HCT116 (cell line): ENCODE measurements around the gene ORC3. TPM values are rescaled to one million over a fixed set of nuclear protein-coding genes. Genes with fewer than 3 reads are reported as not detected.
"Not testable (repeated sequence)": the region's sequence is repeated elsewhere in the genome, so short reads cannot be mapped to it uniquely, and the experiment has no call there.

Source experiments
- ATAC-seq: fragments of 200-7000 bp; cut with Tn5 transposase; 2 replicates; pipeline ENCODE4 v1.9.1; 2020; ENCODE audit warnings: mild to moderate bottlenecking, moderate library complexity
- BruUV-seq: library from RNA; stranded (reverse); fragments of 400-500 nt; replicated peaks from 2 replicates; lab custom pipeline; 2021; lab: Mats Ljungman, UMichigan
- CTCF ChIA-PET: fragments of 300-600 bp; sonication (Branson Sonifier 250); formaldehyde crosslinking; loops from one replicate; lab custom pipeline; 2021; ENCODE audit warnings: antibody characterized with exemption; lab: Charles Lee
- POLR2A ChIA-PET: fragments of 300-600, 350-600 bp; sonication (Branson Sonifier 250); formaldehyde crosslinking; loops from one replicate; lab custom pipeline; 2021; ENCODE audit warnings: antibody characterized with exemption; lab: Charles Lee
- RAD21 ChIA-PET, 2 experiments: fragments of 300-600 bp; sonication (Branson Sonifier 250); formaldehyde crosslinking; loops; one replicate each; lab custom pipeline; 2023; ENCODE audit warnings: low total read pairs in 2 of 2; ENCODE audit not compliant: uncharacterized antibody in 2 of 2, unreplicated experiment in 2 of 2, low non-redundant PET in 1 of 2; lab: Charles Lee
- DNase-seq: peaks from one replicate; pipeline ENCODE4 v3.0.0-alpha.2; 2010; ENCODE audit warnings: low read depth, low spot score
- H2AFZ ChIP-seq: fragments of 200-600 bp; shearing (Covaris generic), sonication (generic); 2 replicates; pipeline ENCODE4 v1.6.1; 2017; ENCODE audit warnings: low read depth, mixed run types, mixed read lengths, antibody characterized with exemption, low read length; ENCODE audit not compliant: poor library complexity, severe bottlenecking
- H3K27ac ChIP-seq: 2 replicates; pipeline ENCODE4 v1.5.1; 2012; ENCODE audit warnings: low read depth, low read length
- H3K27me3 ChIP-seq: fragments of 200-600 bp; sonication (generic); 2 replicates; pipeline ENCODE4 v1.6.1; 2016; ENCODE audit warnings: mixed run types, low read length, mixed read lengths; ENCODE audit not compliant: insufficient read depth
- H3K36me3 ChIP-seq, 2 experiments: fragments of 200-500 bp in 1 of 2; fragments of 200-600 bp in 1 of 2; sonication (Bioruptor generic) in 1 of 2; sonication (generic) in 1 of 2; 2 replicates each; pipeline versions ENCODE4 v1.5.1 to v1.6.1; 2014 to 2016; ENCODE audit warnings: low read length in 2 of 2, inconsistent platforms in 1 of 2, mixed read lengths in 1 of 2, mixed run types in 1 of 2; ENCODE audit not compliant: insufficient read depth in 2 of 2, control insufficient read depth in 1 of 2
- H3K4me1 ChIP-seq, 2 experiments: fragments of 200-600 bp in 1 of 2; sonication (generic) in 1 of 2; 2 replicates each; pipeline versions ENCODE4 v1.5.1 to v1.6.1; 2012 to 2017; ENCODE audit warnings: low read length in 2 of 2, inconsistent platforms in 1 of 2, mild to moderate bottlenecking in 1 of 2, mixed read lengths in 1 of 2, mixed run types in 1 of 2, moderate library complexity in 1 of 2; ENCODE audit not compliant: insufficient read depth in 2 of 2, control insufficient read depth in 1 of 2
- H3K4me2 ChIP-seq: fragments of 200-600 bp; sonication (generic); 2 replicates; pipeline ENCODE4 v1.6.1; 2017; ENCODE audit warnings: mixed run types, low read length, mixed read lengths
- H3K4me3 ChIP-seq, 2 experiments: fragments of 200-600 bp in 1 of 2; sonication (generic) in 1 of 2; replicated peaks in 1 of 2; 2 replicates each; pipeline ENCODE4 v1.5.1; 2011 to 2016; ENCODE audit warnings: low read length in 2 of 2, control low read depth in 1 of 2, low read depth in 1 of 2, mild to moderate bottlenecking in 1 of 2, mixed read lengths in 1 of 2, mixed run types in 1 of 2
- H3K79me2 ChIP-seq: fragments of 200-600 bp; sonication (generic); 2 replicates; pipeline ENCODE4 v1.6.1; 2017; ENCODE audit warnings: mild to moderate bottlenecking, mixed run types, low read length, moderate library complexity, mixed read lengths; ENCODE audit not compliant: insufficient read depth
- H3K9ac ChIP-seq: fragments of 200-600 bp; sonication (generic); 2 replicates; pipeline ENCODE4 v1.6.1; 2016; ENCODE audit warnings: low read length, mixed read lengths
- H3K9me2 ChIP-seq: fragments of 200-600 bp; sonication (generic), shearing (Covaris generic); 2 replicates; pipeline ENCODE4 v1.6.1; 2017; ENCODE audit warnings: mixed run types, mild to moderate bottlenecking, moderate library complexity; ENCODE audit not compliant: insufficient read depth
- H3K9me3 ChIP-seq, 2 experiments: fragments of 200-500 bp in 1 of 2; fragments of 200-600 bp in 1 of 2; sonication (Bioruptor generic) in 1 of 2; sonication (generic) in 1 of 2; 2 replicates each; pipeline ENCODE4 v1.6.1; 2014 to 2017; ENCODE audit warnings: low read length in 2 of 2, mixed read lengths in 2 of 2, inconsistent platforms in 1 of 2, low read depth in 1 of 2, mild to moderate bottlenecking in 1 of 2, mixed run types in 1 of 2, moderate library complexity in 1 of 2; ENCODE audit not compliant: control insufficient read depth in 1 of 2, insufficient read depth in 1 of 2
- H4K20me1 ChIP-seq: fragments of 200-600 bp; sonication (generic), shearing (Covaris generic); 2 replicates; pipeline ENCODE4 v1.6.1; 2017; ENCODE audit warnings: mixed run types, mild to moderate bottlenecking, moderate library complexity; ENCODE audit not compliant: insufficient read depth
- CBX3 ChIP-seq: IDR thresholded peaks from 2 replicates; pipeline ENCODE4 v1.6.1; 2012; ENCODE audit warnings: low read depth
- CEBPB ChIP-seq: IDR thresholded peaks from 2 replicates; pipeline ENCODE4 v1.6.1; 2012; ENCODE audit warnings: low read depth
- ELF1 ChIP-seq: IDR thresholded peaks from 2 replicates; pipeline ENCODE4 v1.6.1; 2012; ENCODE audit warnings: low read depth, borderline replicate concordance
- EZH2phosphoT487 ChIP-seq: fragments of 200-600 bp; IDR thresholded peaks from 2 replicates; pipeline ENCODE4 v1.6.1; 2018; ENCODE audit warnings: antibody characterized with exemption, borderline replicate concordance
- JUND ChIP-seq: IDR thresholded peaks from 2 replicates; pipeline ENCODE4 v1.6.1; 2012
- MAX ChIP-seq: IDR thresholded peaks from 2 replicates; pipeline ENCODE4 v1.6.1; 2012
- POLR2A ChIP-seq: IDR thresholded peaks from 2 replicates; pipeline ENCODE4 v1.7.0; 2011; ENCODE audit warnings: borderline replicate concordance; ENCODE audit not compliant: insufficient read depth, insufficient read length; ENCODE audit errors: extremely low read depth
- RAD21 ChIP-seq: IDR thresholded peaks from 2 replicates; pipeline ENCODE4 v1.6.1; 2012; ENCODE audit warnings: low read depth, mild to moderate bottlenecking
- SIN3A ChIP-seq: IDR thresholded peaks from 2 replicates; pipeline ENCODE4 v1.6.1; 2012; ENCODE audit warnings: low read depth
- ZFX ChIP-seq: fragments of 450-650 bp; IDR thresholded peaks from 2 replicates; pipeline ENCODE4 v1.6.1; 2017
- ZNF274 ChIP-seq: fragments of 200-500 bp; sonication (Bioruptor generic); IDR thresholded peaks from 2 replicates; pipeline ENCODE4 v1.6.1; 2014; ENCODE audit warnings: mild to moderate bottlenecking, low read depth, low read length, inconsistent platforms
- intact Hi-C: fragments of 100-400 bp; cut with micrococcal nuclease; formaldehyde crosslinking; loops from 2 replicates; pipeline ENCODE4 v1.10.0; 2022
- total RNA-seq: library from RNA; stranded (reverse); gene quantifications from one replicate; pipeline ENCODE4 v1.2.1, GENCODE V29; 2021; ENCODE audit not compliant: unreplicated experiment

The ORC3 gene
- total RNA-seq, 1 experiment from 2014 or later, result 34.2 TPM

GRCh38 chr6:87710090-87710489 is 120.2 kb downstream of the ORC3 start:
- ATAC-seq, result no peak
- no TSS peak for BruUV-seq
- H3K9me2 ChIP-seq, result no peaks in the 10 kb centered on the region

GRCh38 chr6:87712713-87713112 is 122.8 kb downstream of the ORC3 start:
- POLR2A ChIA-PET, ATAC-seq, H4K20me1 ChIP-seq, H3K27me3 ChIP-seq, H3K9me2 ChIP-seq, CTCF ChIA-PET, RAD21 ChIA-PET, H2AFZ ChIP-seq, H3K4me2 ChIP-seq, H3K36me3 ChIP-seq, H3K4me1 ChIP-seq, H3K79me2 ChIP-seq, DNase-seq, H3K9me3 ChIP-seq, H3K9ac ChIP-seq, BruUV-seq, intact Hi-C loops, H3K27ac ChIP-seq, H3K4me3 ChIP-seq: not testable (repeated sequence)

More at GRCh38 chr6:87710090-87710489, 120.2 kb downstream of the ORC3 start:
- Histone ChIP-seq H3K79me2 (no peaks in the 10 kb centered on the region), H4K20me1 (no peaks in the 10 kb centered on the region)
- intact Hi-C loops, result no loop called here
- TF ChIP-seq RAD21 (no peak), ELF1 (no peak), SIN3A (no peak), CBX3 (no peak), CEBPB (no peak), MAX (no peak), POLR2A (no peak), EZH2phosphoT487 (no peak), ZNF274 (no peak), ZFX (no peak), JUND (no peak)
- TF ChIP-seq, all 23 proteins: peak for 0
- Histone ChIP-seq H3K9me3 (no peaks in the 10 kb centered on the region), H3K9ac (no peak overlapping the region), H2AFZ (no peak overlapping the region), H3K4me2 (no peak overlapping the region), H3K4me1 (peaks cover 5 to 28% of the 10 kb centered on the region in 2 experiments; a peak in 3 of 4 replicates), H3K4me3 (no peak overlapping the region), H3K27ac (no peak overlapping the region), H3K27me3 (no peaks in the 10 kb centered on the region), H3K36me3 (no peaks in the 10 kb centered on the region)
- no peak for DNase-seq
- ChIA-PET RAD21 (no interaction called here), CTCF (no interaction called here), POLR2A (no interaction called here)
